SK-N-SH treated with all-trans-retinoic acid at 6 μM for 48 hours (cell line): ENCODE results near the gene PKDREJ.

ENCODE experiments used
- ARNTL ChIP-seq: fragments of 450-650 bp; formaldehyde crosslinking; IDR thresholded peaks from 2 replicates; pipeline ENCODE4 v1.5.0; 2020; ENCODE audit warnings: low read depth, mild to moderate bottlenecking, moderate library complexity, borderline replicate concordance
- ESRRG ChIP-seq: fragments of 250-450 bp; sonication (Bioruptor Pico); IDR thresholded peaks from 2 replicates; pipeline ENCODE4 v1.6.1; 2021; ENCODE audit warnings: mild to moderate bottlenecking
- PATZ1 ChIP-seq: fragments of 250-450 bp; sonication (Bioruptor Pico); IDR thresholded peaks from 2 replicates; pipeline ENCODE4 v1.8.0; 2020; ENCODE audit warnings: mild to moderate bottlenecking, moderate library complexity, borderline replicate concordance
- PPARA ChIP-seq: fragments of 250-450 bp; sonication (Bioruptor Pico); IDR thresholded peaks from 2 replicates; pipeline ENCODE4 v1.5.0; 2020; ENCODE audit warnings: mild to moderate bottlenecking, borderline replicate concordance
- RARB ChIP-seq: fragments of 250-450 bp; sonication (Bioruptor Pico); IDR thresholded peaks from 2 replicates; pipeline ENCODE4 v1.8.0; 2021; ENCODE audit warnings: mild to moderate bottlenecking, moderate library complexity
- SNAI2 ChIP-seq: fragments of 250-450 bp; sonication (Bioruptor Pico); IDR thresholded peaks from 2 replicates; pipeline ENCODE4 v1.5.0; 2020; ENCODE audit warnings: mild to moderate bottlenecking, moderate library complexity
- ZNF565 ChIP-seq: fragments of 450-650 bp; formaldehyde crosslinking; conservative IDR thresholded peaks from 2 replicates; pipeline ENCODE4 v1.5.0; 2020; ENCODE audit warnings: low read depth, mild to moderate bottlenecking, moderate library complexity
- ZNF70 ChIP-seq: fragments of 450-650 bp; formaldehyde crosslinking; IDR thresholded peaks from 2 replicates; pipeline ENCODE4 v1.5.0; 2020; ENCODE audit warnings: mild to moderate bottlenecking, moderate library complexity
- TF ChIP-seq, protein P1 (sequence below): fragments of 250-450 bp; sonication (Bioruptor Pico); IDR thresholded peaks from 2 replicates; pipeline ENCODE4 v1.5.1; 2020; ENCODE audit warnings: low read depth, mild to moderate bottlenecking, moderate library complexity
- TF ChIP-seq, protein P2 (sequence below): fragments of 250-450 bp; sonication (Bioruptor Pico); IDR thresholded peaks from 2 replicates; pipeline ENCODE4 v1.5.0; 2020; ENCODE audit warnings: mild to moderate bottlenecking, moderate library complexity
- TF ChIP-seq, protein P3 (sequence below): fragments of 250-450 bp; sonication (Bioruptor Pico); IDR thresholded peaks from 2 replicates; pipeline ENCODE4 v1.5.1; 2021; ENCODE audit warnings: mild to moderate bottlenecking, moderate library complexity
- TF ChIP-seq, protein P4 (sequence below): fragments of 250-450 bp; sonication (Bioruptor Pico); IDR thresholded peaks from 2 replicates; pipeline ENCODE4 v1.8.0; 2021; ENCODE audit warnings: low read depth, mild to moderate bottlenecking, moderate library complexity, borderline replicate concordance

- TF ChIP-seq, protein P1, sequence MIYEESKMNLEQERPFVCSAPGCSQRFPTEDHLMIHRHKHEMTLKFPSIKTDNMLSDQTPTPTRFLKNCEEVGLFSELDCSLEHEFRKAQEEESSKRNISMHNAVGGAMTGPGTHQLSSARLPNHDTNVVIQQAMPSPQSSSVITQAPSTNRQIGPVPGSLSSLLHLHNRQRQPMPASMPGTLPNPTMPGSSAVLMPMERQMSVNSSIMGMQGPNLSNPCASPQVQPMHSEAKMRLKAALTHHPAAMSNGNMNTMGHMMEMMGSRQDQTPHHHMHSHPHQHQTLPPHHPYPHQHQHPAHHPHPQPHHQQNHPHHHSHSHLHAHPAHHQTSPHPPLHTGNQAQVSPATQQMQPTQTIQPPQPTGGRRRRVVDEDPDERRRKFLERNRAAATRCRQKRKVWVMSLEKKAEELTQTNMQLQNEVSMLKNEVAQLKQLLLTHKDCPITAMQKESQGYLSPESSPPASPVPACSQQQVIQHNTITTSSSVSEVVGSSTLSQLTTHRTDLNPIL (CRISPR knock-in tag) = no peak
- TF ChIP-seq ARNTL (CRISPR knock-in tag) (no peak), PATZ1 (CRISPR knock-in tag) (no peak), ZNF565 (no peak), RARB (CRISPR knock-in tag) (no peak), ZNF70 (CRISPR knock-in tag) (no peak), SNAI2 (CRISPR knock-in tag) (no peak), PPARA (CRISPR knock-in tag) (no peak), ESRRG (CRISPR knock-in tag) (no peak)
- TF ChIP-seq, protein P2, sequence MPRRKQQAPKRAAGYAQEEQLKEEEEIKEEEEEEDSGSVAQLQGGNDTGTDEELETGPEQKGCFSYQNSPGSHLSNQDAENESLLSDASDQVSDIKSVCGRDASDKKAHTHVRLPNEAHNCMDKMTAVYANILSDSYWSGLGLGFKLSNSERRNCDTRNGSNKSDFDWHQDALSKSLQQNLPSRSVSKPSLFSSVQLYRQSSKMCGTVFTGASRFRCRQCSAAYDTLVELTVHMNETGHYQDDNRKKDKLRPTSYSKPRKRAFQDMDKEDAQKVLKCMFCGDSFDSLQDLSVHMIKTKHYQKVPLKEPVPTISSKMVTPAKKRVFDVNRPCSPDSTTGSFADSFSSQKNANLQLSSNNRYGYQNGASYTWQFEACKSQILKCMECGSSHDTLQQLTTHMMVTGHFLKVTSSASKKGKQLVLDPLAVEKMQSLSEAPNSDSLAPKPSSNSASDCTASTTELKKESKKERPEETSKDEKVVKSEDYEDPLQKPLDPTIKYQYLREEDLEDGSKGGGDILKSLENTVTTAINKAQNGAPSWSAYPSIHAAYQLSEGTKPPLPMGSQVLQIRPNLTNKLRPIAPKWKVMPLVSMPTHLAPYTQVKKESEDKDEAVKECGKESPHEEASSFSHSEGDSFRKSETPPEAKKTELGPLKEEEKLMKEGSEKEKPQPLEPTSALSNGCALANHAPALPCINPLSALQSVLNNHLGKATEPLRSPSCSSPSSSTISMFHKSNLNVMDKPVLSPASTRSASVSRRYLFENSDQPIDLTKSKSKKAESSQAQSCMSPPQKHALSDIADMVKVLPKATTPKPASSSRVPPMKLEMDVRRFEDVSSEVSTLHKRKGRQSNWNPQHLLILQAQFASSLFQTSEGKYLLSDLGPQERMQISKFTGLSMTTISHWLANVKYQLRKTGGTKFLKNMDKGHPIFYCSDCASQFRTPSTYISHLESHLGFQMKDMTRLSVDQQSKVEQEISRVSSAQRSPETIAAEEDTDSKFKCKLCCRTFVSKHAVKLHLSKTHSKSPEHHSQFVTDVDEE (CRISPR knock-in tag) = no peak
- TF ChIP-seq, protein P3, sequence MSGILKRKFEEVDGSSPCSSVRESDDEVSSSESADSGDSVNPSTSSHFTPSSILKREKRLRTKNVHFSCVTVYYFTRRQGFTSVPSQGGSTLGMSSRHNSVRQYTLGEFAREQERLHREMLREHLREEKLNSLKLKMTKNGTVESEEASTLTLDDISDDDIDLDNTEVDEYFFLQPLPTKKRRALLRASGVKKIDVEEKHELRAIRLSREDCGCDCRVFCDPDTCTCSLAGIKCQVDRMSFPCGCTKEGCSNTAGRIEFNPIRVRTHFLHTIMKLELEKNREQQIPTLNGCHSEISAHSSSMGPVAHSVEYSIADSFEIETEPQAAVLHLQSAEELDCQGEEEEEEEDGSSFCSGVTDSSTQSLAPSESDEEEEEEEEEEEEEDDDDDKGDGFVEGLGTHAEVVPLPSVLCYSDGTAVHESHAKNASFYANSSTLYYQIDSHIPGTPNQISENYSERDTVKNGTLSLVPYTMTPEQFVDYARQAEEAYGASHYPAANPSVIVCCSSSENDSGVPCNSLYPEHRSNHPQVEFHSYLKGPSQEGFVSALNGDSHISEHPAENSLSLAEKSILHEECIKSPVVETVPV = no peak
- TF ChIP-seq, protein P4, sequence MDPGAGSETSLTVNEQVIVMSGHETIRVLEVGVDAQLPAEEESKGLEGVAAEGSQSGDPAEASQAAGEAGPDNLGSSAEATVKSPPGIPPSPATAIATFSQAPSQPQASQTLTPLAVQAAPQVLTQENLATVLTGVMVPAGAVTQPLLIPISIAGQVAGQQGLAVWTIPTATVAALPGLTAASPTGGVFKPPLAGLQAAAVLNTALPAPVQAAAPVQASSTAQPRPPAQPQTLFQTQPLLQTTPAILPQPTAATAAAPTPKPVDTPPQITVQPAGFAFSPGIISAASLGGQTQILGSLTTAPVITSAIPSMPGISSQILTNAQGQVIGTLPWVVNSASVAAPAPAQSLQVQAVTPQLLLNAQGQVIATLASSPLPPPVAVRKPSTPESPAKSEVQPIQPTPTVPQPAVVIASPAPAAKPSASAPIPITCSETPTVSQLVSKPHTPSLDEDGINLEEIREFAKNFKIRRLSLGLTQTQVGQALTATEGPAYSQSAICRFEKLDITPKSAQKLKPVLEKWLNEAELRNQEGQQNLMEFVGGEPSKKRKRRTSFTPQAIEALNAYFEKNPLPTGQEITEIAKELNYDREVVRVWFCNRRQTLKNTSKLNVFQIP (CRISPR knock-in tag) = no peak
Measured at GRCh38 chr22:46274381-46274780, 11.2 kb upstream of the PKDREJ start.
